ENCODE data around the gene KLHL29.
"Not testable (repeated sequence)": the region's sequence is repeated elsewhere in the genome, so short reads cannot be mapped to it uniquely, and the experiment has no call there.

KLHL29 gene

GRCh38 chr2:23384551-23385343, at the start of gene KLHL29:
Gene KLHL29, plus strand, starts transcription at chr2:23385179. Its CDS starts 177,018 bp downstream, at chr2:23562197.
- DNase-seq (ENCODE audit: insufficient read length, low spot score) (peak; percentile 92), FAIRE-seq (no peak)
- no peak for TF ChIP-seq CTCF (IDR thresholded peaks at IDR 0.05; ENCODE audit: insufficient read depth, missing control alignments)

- TF ChIP-seq CTCF (IDR thresholded peaks at IDR 0.05; ENCODE audit: insufficient read depth, missing control alignments): no peak
- FAIRE-seq (no peak), DNase-seq (ENCODE audit: insufficient read length, low spot score) (no peak)
These were observed 49.4 kb upstream of the KLHL29 start for GRCh38 chr2:23335550-23335949.

- TF ChIP-seq CTCF (IDR thresholded peaks at IDR 0.05; ENCODE audit: insufficient read depth, missing control alignments): no peak
- FAIRE-seq (no peak), DNase-seq (ENCODE audit: insufficient read length, low spot score) (no peak)
These were observed 42.9 kb upstream of the KLHL29 start for GRCh38 chr2:23342075-23342474.

GRCh38 chr2:23346029-23346428, 39.0 kb upstream of the KLHL29 start:
- TF ChIP-seq CTCF (IDR thresholded peaks at IDR 0.05; ENCODE audit: insufficient read depth, missing control alignments): no peak
- FAIRE-seq (no peak), DNase-seq (ENCODE audit: insufficient read length, low spot score) (no peak)

GRCh38 chr2:23346781-23347180, 38.2 kb upstream of the KLHL29 start:
- DNase-seq (ENCODE audit: insufficient read length, low spot score): no peak
- no peak for TF ChIP-seq CTCF (IDR thresholded peaks at IDR 0.05; ENCODE audit: insufficient read depth, missing control alignments)
- no peak for FAIRE-seq

- no peak for DNase-seq (ENCODE audit: insufficient read length, low spot score)
- TF ChIP-seq CTCF (IDR thresholded peaks at IDR 0.05; ENCODE audit: insufficient read depth, missing control alignments): no peak
- no peak for FAIRE-seq
These were observed 37.4 kb upstream of the KLHL29 start for GRCh38 chr2:23347471-23348092.

GRCh38 chr2:23348093-23348481, 36.9 kb upstream of the KLHL29 start:
- FAIRE-seq; DNase-seq (ENCODE audit: insufficient read length, low spot score): not testable (repeated sequence)

All from D721Med (cell line).